Hematopoietic multipotent progenitor cell treated with erythropoietin and hydrocortisone succinate and interleukin-3 and kit ligand, for 8 days (in vitro differentiated cells): Measurements from ENCODE around the gene ARL8A.
"Not testable (repeated sequence)": the region's sequence is repeated elsewhere in the genome, so short reads cannot be mapped to it uniquely, and the experiment has no call there.

Experiments used
- DNase-seq: peaks from one replicate; pipeline ENCODE4 v3.0.0-alpha.2; 2015

Gene ARL8A

GRCh38 chr1:202144402-202145067 is at the start of gene ARL8A:
TSS of gene ARL8A (minus strand) at chr1:202144737. CDS start at chr1:202144572, 165 bp downstream.
- peak; percentile 46 for DNase-seq

DNA sequence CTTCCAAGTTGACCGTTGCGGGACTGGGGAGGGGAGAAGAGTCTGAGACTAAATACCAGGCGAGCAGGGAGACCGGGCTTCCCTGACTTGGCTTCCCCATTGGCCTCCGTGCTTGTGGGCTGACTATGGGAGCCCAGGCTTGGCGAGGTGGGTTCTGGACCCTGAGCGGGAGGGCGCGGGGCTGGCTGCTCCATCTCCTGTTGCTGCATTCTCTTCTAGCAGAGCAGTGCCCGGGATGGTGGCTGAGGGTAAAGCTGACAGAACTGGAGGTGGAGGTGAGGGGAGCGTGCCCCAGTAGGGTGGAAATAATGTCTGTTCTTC is 49.8 kb upstream of the ARL8A start:
- DNase-seq, result no peak

DNA sequence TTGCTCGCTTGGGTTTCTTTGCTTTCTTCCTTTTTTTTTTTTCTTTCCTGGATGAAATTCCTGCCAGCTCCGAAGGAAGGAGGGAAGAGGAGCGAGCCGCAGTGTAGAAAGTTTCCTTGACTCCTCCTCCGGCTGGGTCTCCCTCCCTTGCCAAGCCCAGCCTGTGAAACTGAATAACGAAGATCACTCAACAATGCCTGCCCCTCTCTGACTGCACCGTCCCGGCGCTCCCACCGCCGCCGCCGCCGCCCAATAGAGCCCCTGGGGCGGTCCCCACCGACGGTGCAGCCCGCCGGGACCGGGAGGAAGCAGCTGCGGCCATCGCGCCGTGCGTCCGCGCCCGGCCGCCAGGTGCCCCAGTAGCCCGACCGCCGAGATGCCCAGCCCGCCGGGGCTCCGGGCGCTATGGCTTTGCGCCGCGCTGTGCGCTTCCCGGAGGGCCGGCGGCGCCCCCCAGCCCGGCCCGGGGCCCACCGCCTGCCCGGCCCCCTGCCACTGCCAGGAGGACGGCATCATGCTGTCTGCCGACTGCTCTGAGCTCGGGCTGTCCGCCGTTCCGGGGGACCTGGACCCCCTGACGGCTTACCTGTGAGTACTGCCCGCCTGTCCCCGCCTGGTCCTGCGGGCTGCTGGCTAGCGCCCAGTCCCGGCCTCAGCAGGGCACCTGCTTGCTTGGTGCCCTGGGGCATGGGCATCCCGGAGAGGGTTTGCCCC is 49.2 kb upstream of the ARL8A start, which contains the start of gene LGR6:
LGR6 (plus strand) TSS at position 186 of the 714 bp plus-strand sequence; CDS start at position 377, 191 bp downstream.
- no peak for DNase-seq

- DNase-seq, result peak; percentile 49
These were observed 48.5 kb upstream of the ARL8A start for GRCh38 chr1:202192770-202193613.

- not testable (repeated sequence) for DNase-seq
These were observed 46.9 kb upstream of the ARL8A start for GRCh38 chr1:202191391-202191790.

- DNase-seq, result no peak
These were observed 45.6 kb upstream of the ARL8A start for GRCh38 chr1:202189918-202190715.

DNA sequence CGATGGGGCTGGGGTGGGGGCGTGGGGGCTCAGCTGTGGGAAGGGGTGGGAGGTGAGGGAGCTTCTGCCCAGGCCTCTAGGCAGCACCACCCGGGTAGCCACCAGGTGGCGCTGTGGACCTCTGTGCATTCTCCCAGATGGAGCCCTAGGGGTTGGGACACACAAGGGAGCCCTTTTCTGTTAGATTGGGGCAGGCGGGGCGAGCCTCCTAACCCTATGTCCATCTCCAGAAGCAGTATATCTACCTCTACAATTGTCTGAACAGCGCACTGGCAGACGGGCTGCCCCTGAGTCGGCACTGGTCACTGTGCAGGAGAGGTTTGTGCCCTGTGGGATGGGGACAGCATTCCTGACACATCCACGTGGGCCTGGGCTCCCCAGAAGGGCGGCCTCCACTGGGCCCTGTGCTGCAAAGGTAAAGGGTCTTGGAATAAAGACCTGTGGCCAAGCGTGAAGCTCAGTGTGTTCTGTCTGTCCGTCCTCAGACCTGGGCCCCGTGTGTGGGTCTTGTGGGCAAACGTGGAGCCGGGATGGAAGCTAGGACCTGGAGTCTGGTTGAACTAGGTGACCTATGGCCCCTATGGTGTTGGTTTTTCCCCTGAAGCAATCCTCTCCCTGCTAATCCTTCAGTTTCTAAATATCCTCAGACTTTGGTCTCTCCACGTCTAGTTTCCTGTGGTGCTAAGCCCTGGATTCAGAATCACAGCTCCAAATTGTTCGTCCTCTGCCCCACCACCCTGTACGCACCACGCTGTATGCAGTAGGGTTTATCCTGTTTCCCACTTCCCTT is 44.7 kb upstream of the ARL8A start:
- peak; percentile 68 for DNase-seq

GRCh38 chr1:202187697-202188407 is 43.3 kb upstream of the ARL8A start:
- no peak for DNase-seq

DNA sequence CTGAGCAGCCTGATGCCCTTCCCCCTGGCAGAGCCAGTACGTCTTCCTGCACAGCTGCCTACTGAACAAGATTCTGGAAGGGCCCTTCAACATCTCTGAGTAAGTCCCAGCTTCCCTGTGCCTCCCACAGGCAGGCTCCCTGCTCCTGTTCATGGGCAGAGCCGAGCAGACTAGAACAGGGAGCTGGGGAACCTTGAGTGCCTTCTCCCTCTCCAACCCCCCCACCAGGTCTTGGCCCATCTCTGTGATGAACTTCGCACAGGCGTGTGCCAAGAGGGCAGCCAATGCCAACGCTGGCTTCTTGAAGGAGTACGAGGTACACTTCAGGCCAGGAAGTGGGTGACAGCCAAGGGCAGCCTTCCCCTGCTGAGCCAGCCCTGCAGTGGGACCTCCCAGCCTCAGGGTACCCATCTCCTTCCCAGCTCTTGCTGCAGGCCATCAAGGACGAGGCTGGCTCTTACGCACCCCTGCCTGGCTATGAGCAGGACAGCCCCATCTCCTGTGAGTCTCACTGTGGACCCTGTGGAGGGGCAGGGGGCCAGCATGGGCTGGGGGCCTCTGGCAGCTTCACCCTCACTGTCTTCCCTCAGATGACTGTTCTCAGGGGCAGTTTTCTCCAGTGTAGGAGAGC is 42.6 kb upstream of the ARL8A start:
- no peak for DNase-seq

DNA sequence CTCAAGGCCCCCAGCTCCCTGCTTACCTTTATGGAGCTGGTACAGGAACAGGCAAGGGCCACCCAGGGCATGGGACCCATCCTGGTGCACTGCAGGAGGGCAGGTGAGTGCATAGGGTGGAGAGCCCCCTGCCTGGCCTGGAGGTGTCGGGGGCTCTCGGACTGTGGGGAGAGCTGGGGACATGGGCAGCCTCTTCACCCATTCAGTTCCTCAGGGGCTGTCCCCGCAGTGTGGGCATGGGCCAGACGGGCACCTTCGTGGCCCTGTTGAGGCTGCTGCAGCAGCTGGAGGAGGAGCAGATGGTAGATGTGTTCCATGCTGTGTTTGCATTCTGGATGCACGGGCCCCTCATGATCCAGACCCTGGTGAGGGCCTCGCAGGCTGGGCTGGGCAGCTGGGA is 41.8 kb upstream of the ARL8A start:
- no peak for DNase-seq

DNA sequence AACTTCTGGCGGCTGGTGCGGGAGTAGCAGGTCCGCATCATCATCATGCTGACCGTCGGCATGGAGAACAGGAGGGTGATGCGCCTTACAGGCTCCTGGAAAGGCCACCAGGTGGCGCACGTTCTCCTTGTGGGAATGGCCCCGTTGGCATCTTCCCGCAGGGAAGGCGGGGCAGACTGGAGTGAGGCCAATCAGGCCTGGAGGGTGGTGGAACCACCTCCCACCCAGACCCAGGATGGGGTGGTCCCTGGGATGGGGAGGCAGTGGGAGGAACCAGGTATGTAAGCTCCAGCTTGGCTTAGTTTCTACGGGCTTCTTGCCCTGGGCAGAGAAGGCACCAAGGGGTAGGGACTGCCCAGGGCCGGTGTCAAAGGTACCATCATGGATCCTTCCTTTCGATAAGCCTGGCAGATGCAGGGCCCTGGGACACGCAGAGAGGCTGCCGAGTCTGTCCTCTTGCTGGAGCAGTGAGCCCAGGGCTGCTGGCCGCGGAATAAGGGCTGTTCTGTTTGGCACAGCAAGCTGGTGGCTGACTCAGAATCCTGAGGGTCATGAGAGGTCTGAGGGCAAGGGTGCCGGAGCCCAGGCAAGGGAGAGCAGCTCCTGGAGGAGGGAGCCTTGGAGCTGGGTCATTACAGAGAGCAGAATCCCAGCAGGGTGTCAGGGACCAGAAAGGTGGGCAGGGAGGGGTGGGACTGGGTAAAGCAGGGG is 40.4 kb upstream of the ARL8A start:
- peak; percentile 88 for DNase-seq

DNA sequence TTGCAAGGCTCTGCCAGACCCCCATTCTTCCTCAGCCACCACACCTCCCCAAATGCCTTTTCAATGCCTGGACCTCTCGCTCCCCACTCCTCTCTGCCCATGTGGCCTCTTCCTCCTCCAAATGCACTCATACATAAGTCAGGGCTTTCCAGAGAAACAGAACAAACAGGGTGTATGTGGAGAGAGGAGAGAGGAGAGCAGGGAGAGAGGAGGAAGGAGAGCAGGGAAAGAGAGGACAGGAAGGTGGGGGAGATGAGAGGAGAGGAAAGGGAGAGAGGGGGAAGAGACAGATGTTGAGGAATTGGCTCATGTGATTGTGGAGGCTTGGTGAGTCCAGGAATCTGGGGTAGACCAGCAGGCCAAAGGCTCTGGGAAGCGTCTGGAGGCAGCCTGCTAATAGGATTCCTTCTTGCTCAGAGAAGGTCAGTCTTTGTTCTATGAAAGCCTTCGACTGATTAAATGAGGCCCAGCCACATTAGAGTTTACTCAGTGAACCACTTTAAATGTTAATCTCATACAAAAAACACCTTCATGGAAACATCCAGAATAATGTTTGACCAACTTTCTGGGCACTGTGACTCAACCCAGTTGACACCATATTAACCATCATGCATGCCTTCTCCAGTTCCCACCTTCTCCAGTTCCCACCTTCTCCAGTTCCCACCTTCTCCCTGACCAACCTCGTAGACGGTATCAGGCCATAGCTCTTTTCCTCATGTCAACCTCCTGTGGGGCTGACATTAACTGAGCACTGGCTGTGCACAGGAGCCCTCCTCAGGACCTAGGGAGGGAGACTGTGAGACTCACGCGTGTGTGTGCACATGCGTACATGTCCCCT is 37.7 kb upstream of the ARL8A start:
- no peak for DNase-seq

- no peak for DNase-seq
These were observed 37.0 kb upstream of the ARL8A start for GRCh38 chr1:202181586-202181985.

DNA sequence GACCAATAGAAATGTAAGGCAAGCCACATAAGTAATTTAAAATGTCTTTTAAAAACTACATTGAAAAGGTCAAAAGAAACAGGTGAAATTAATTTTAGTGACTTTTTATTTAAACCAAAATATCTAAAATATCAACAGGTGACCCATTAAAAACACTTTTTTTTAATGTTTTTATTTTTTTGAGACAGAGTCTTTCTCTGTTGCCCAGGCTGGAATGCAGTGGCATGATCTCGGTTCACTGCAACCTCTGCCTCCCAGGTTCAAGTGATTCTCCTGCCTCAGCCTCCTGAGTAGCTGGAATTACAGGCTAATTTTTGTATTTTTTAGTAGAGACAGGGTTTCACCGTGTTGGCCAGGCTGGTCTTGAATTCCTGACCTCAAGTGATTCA is 36.2 kb upstream of the ARL8A start:
- DNase-seq, result not testable (repeated sequence)

- DNase-seq, result no peak
These were observed 35.6 kb upstream of the ARL8A start for GRCh38 chr1:202179828-202180750.

DNA sequence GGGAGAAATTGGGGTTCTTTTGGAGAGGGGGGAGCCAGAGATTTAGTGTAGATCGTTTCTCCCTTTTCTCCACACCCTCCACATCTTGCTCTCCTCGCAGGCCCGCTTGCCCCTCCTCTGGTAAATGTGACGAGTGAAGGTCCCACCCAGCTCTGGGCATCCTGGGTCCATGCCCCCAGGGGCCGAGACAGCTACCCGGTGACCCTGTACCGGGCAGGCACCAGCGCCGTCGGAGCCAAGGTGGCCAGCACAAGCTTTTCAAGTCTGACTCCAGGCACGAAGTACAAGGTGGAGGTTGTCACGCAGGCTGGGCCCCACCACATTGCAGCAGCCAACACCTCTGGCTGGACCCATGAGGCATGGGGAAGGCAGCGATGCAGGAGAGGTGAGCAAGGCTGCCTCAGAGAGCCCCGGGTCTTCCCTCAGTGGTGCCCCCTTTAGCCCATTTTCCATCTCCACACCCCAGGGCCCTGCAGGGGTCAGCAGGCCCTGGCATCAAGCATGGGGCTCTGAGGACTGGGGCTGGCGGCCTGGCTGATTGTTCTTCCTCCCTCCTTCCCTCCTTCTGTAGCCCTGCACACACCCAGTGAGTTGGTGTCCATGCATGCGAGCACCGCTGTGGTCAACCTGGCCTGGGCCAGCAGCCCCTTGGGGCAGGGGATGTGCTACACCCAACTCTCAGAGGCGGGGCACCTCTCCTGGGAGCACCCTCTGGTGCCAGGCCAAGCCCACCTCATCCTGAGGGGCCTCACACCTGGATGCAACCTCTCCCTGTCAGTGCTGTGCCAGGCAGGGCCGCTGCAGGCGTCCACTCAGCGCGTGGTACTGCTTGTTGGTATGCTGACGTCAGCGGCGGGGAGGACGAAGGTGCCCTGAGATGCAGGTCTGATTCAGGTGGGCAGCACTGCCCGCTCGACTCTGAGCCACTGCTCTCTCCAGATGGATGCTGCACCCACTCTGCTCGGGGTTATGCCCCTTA is 32.7 kb upstream of the ARL8A start:
- DNase-seq, result no peak

- no peak for DNase-seq
These were observed 29.5 kb upstream of the ARL8A start for GRCh38 chr1:202173993-202174392.
